K562 (cell line): Measurements from ENCODE around the gene CD52.

Source experiments
- CREB3 ChIP-seq: fragments of 450-650 bp; conservative IDR thresholded peaks from 2 replicates; pipeline ENCODE4 v1.6.1; 2016; ENCODE audit warnings: missing genetic modification characterization, low read depth, mild to moderate bottlenecking, missing compliant biosample characterization, moderate library complexity
- ETV6 ChIP-seq, 3 experiments: fragments of 150-350 bp in 1 of 3; sonication (generic) in 1 of 3; formaldehyde crosslinking in 1 of 3; IDR thresholded peaks; 2 replicates each; pipeline versions ENCODE4 v1.6.1 to v1.8.0; 2014 to 2022; ENCODE audit warnings: borderline replicate concordance in 2 of 3, low read depth in 2 of 3, antibody characterized with exemption in 1 of 3, low read length in 1 of 3, mild to moderate bottlenecking in 1 of 3, missing genetic modification reagents in 1 of 3
- HCFC1 ChIP-seq: IDR thresholded peaks from 2 replicates; pipeline ENCODE4 v1.6.1; 2012; ENCODE audit warnings: low read depth, low read length, improper control_type of control experiment
- MAFG ChIP-seq: fragments of 450-650 bp; conservative IDR thresholded peaks from 2 replicates; pipeline ENCODE4 v1.6.1; 2016; ENCODE audit warnings: missing genetic modification characterization, missing compliant biosample characterization
- NR3C1 ChIP-seq: sonication (generic); formaldehyde crosslinking; IDR thresholded peaks from 2 replicates; pipeline ENCODE4 v1.8.1; 2022; ENCODE audit warnings: missing genetic modification reagents
- POLR2G ChIP-seq: fragments of 200-400 bp; formaldehyde crosslinking; IDR thresholded peaks from 2 replicates; pipeline ENCODE4 v1.6.1; 2017; ENCODE audit warnings: low read depth, mild to moderate bottlenecking, antibody characterized with exemption, low read length, moderate library complexity
- POLR3A ChIP-seq: IDR thresholded peaks from 2 replicates; pipeline ENCODE4 v1.6.1; 2011; ENCODE audit warnings: borderline replicate concordance, mild to moderate bottlenecking, moderate library complexity; ENCODE audit not compliant: insufficient read length, insufficient read depth; ENCODE audit errors: extremely low read depth
- ZNF274 ChIP-seq: IDR thresholded peaks from 2 replicates; pipeline ENCODE4 v1.6.1; 2011; ENCODE audit warnings: low read depth, mild to moderate bottlenecking, low read length, moderate library complexity, borderline replicate concordance
- ZNF395 ChIP-seq: fragments of 200-800 bp; sonication (Bioruptor generic); IDR thresholded peaks from 2 replicates; pipeline ENCODE4 v1.6.1; 2017; ENCODE audit warnings: missing genetic modification characterization, missing compliant biosample characterization

- TF ChIP-seq ZNF274 (no peak), CREB3 (tag) (no peak), MAFG (tag) (no peak), ETV6 (IDR thresholded peaks at IDR 0.05; ENCODE audit: borderline replicate concordance in 1 of 2, low read depth in 2 of 2, low read length in 1 of 2) (no peak), ETV6 (CRISPR knock-in tag; IDR thresholded peaks at IDR 0.05; ENCODE audit: borderline replicate concordance) (no peak), HCFC1 (no peak), POLR2G (no peak), ZNF395 (CRISPR knock-in tag) (no peak), POLR3A (no peak), NR3C1 (no peak)
Measured at GRCh38 chr1:26330276-26330675, 12.5 kb downstream of the CD52 start.
